OCI-LY7 (cell line): ENCODE measurements around the gene TSHZ3.

Source experiments
- EZH2phosphoT487 ChIP-seq: fragments of 200-600 bp; sonication (generic); IDR thresholded peaks from 2 replicates; pipeline ENCODE4 v1.6.1; 2018; ENCODE audit warnings: low read depth, borderline replicate concordance, mild to moderate bottlenecking, mixed run types, antibody characterized with exemption, low read length, moderate library complexity, mixed read lengths
- TF ChIP-seq, protein P1 (sequence below): fragments of 200-600 bp; sonication (generic); conservative IDR thresholded peaks from 2 replicates; pipeline ENCODE4 v1.5.1; 2014; ENCODE audit warnings: mild to moderate bottlenecking, antibody characterized with exemption, low read length, moderate library complexity, mixed read lengths

DNA sequence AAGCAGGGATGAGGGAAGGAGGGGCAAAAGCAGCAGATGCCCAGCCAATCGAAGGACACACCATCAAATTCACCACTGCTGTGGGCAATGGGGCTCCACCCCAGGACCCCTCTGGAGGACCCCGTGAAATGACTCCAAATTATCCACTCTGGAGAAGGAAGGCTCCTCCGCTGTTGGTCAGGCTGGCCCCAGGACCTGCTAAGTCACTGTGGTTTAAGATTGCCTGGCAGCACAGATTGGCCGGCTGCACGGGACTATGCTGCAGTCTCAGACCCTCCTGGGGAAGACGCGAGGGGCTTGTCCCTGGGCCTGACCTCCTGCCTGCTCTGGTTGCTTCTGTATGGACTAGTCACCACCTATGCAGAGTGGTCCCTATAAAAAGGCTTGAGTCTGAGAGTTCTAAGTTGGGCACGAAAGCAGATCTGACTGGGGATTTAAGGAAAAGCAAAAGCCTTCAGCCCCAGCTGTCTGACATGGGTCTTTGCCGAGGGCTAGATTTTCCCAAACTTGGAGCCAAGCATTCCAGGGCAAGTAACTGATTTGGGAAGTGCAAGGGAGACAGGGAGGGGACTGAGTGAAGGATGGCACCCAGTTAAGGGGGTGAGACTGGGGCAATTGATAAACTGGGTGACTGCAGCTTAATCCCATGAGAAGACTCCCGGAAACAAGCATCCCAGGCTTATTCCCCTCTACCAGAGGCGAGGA, 91.7 kb downstream of the TSHZ3 start:
- TF ChIP-seq, protein P1, sequence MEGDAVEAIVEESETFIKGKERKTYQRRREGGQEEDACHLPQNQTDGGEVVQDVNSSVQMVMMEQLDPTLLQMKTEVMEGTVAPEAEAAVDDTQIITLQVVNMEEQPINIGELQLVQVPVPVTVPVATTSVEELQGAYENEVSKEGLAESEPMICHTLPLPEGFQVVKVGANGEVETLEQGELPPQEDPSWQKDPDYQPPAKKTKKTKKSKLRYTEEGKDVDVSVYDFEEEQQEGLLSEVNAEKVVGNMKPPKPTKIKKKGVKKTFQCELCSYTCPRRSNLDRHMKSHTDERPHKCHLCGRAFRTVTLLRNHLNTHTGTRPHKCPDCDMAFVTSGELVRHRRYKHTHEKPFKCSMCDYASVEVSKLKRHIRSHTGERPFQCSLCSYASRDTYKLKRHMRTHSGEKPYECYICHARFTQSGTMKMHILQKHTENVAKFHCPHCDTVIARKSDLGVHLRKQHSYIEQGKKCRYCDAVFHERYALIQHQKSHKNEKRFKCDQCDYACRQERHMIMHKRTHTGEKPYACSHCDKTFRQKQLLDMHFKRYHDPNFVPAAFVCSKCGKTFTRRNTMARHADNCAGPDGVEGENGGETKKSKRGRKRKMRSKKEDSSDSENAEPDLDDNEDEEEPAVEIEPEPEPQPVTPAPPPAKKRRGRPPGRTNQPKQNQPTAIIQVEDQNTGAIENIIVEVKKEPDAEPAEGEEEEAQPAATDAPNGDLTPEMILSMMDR = no peak
- TF ChIP-seq EZH2phosphoT487 = no peak
